ENCODE results near the gene GPRC5A. TPM values are rescaled to one million over a fixed set of nuclear protein-coding genes. Genes with fewer than 3 reads are reported as not detected.

GPRC5A gene
- total and polyA plus RNA-seq, 8 donors = 9.6 to 1,562 (median 18.4) TPM

- ATAC-seq = no peak
- no peak for TF ChIP-seq CTCF (IDR thresholded peaks at IDR 0.05)
- Histone ChIP-seq H3K27ac (no peak overlapping the region), H3K4me1 (no peaks in the 10 kb centered on the region), H3K9me3 (no peaks in the 10 kb centered on the region), H3K4me3 (no peak overlapping the region), H3K36me3 (no peaks in the 10 kb centered on the region), H3K27me3 (no peaks in the 10 kb centered on the region)
- DNase-seq = no peak
- intact Hi-C loops (cut with DNase I) = no loop called here
These were observed 69.4 kb downstream of the GPRC5A start for GRCh38 chr12:12960639-12961209.

- ATAC-seq = no peak
- Histone ChIP-seq H3K27ac (no peak overlapping the region), H3K4me1 (no peaks in the 10 kb centered on the region), H3K27me3 (no peaks in the 10 kb centered on the region), H3K36me3 (no peaks in the 10 kb centered on the region), H3K9me3 (no peaks in the 10 kb centered on the region), H3K4me3 (no peak overlapping the region)
- intact Hi-C loops (cut with DNase I) = no loop called here
- TF ChIP-seq CTCF (IDR thresholded peaks at IDR 0.05) = no peak
- DNase-seq = no peak
These were observed 72.9 kb downstream of the GPRC5A start for GRCh38 chr12:12964255-12964654.

GRCh38 chr12:12965836-12966235 lies 74.5 kb downstream of the GPRC5A start:
- Histone ChIP-seq H3K9me3 (no peaks in the 10 kb centered on the region), H3K4me1 (no peaks in the 10 kb centered on the region), H3K27ac (no peak overlapping the region), H3K27me3 (no peaks in the 10 kb centered on the region), H3K36me3 (peaks cover 0 to 2% of the 10 kb centered on the region in 2 donors), H3K4me3 (no peak overlapping the region)
- ATAC-seq = no peak
- TF ChIP-seq CTCF (IDR thresholded peaks at IDR 0.05) = no peak
- intact Hi-C loops (cut with DNase I) = no loop called here
- DNase-seq = no peak

Other genes starting within 250 kb of the GPRC5A start
- under 1 TPM; 0.24 to 0.70 TPM for gene GPR19, start 195.4 kb upstream of the GPRC5A start, total RNA-seq
- gene GPR19, start 195.4 kb upstream of the GPRC5A start, polyA plus RNA-seq (ENCODE audit: insufficient read length in 6 of 6) = 1 to 10 TPM in 4 of 6 donors, under 1 TPM in 2; 0.89 to 1.6 (median 1.4) TPM
- 10 to 100 TPM; 36.8 to 43.1 TPM for gene CDKN1B, start 174.2 kb upstream of the GPRC5A start, total RNA-seq
- gene CDKN1B, start 174.2 kb upstream of the GPRC5A start, polyA plus RNA-seq (ENCODE audit: insufficient read length in 6 of 6) = 10 to 100 TPM; 62.4 to 73.6 (median 66.7) TPM
- gene APOLD1, start 105.9 kb upstream of the GPRC5A start, total RNA-seq = 1 to 10 TPM; 7.3 to 8.9 TPM
- gene APOLD1, start 105.9 kb upstream of the GPRC5A start, polyA plus RNA-seq (ENCODE audit: insufficient read length in 6 of 6) = 10 to 100 TPM in 4 of 6 donors, 1 to 10 TPM in 2; 7.5 to 14.1 (median 11.3) TPM
- gene DDX47, start 78.2 kb upstream of the GPRC5A start, total RNA-seq = 10 to 100 TPM; 44.0 to 48.6 TPM
- 10 to 100 TPM; 70.9 to 86.7 (median 76.0) TPM for gene DDX47, start 78.2 kb upstream of the GPRC5A start, polyA plus RNA-seq (ENCODE audit: insufficient read length in 6 of 6)
- gene GPRC5D, start 60.6 kb downstream of the GPRC5A start, total RNA-seq = not detected
- gene GPRC5D, start 60.6 kb downstream of the GPRC5A start, polyA plus RNA-seq (ENCODE audit: insufficient read length in 6 of 6) = 1 to 10 TPM in 2 of 6 donors, under 1 TPM in 4; 0.69 to 1.7 (median 0.84) TPM
- gene HEBP1, start 108.7 kb downstream of the GPRC5A start, total RNA-seq = 10 to 100 TPM; 79.5 to 81.1 TPM
- 10 to 100 TPM; 58.9 to 75.8 (median 64.6) TPM for gene HEBP1, start 108.7 kb downstream of the GPRC5A start, polyA plus RNA-seq (ENCODE audit: insufficient read length in 6 of 6)
- gene FAM234B, start 152.8 kb downstream of the GPRC5A start, total RNA-seq = 10 to 100 TPM in 1 of 2 donors, 1 to 10 TPM in 1; 8.3 to 11.0 TPM
- 1 to 10 TPM; 7.3 to 9.4 (median 8.9) TPM for gene FAM234B, start 152.8 kb downstream of the GPRC5A start, polyA plus RNA-seq (ENCODE audit: insufficient read length in 6 of 6)
- gene GSG1, start 212.1 kb downstream of the GPRC5A start, total RNA-seq = under 1 TPM in 1 of 2 donors, not detected in 1; 0.26 TPM
- under 1 TPM; 0.48 to 0.75 (median 0.61) TPM for gene GSG1, start 212.1 kb downstream of the GPRC5A start, polyA plus RNA-seq (ENCODE audit: insufficient read length in 6 of 6)